GM18502 (cell line): Measurements from ENCODE around the gene DEXI.

Experiments
- ATAC-seq: cut with Tn5 transposase; IDR thresholded peaks from one replicate; pipeline ENCODE4 v1.9.1; 2021; ENCODE audit warnings: mild to moderate bottlenecking; ENCODE audit not compliant: unreplicated experiment, poor library complexity

The DEXI gene

GRCh38 chr16:10942352-10943063, at the start of gene DEXI:
TSS of gene DEXI (minus strand) at chr16:10942468. CDS start at chr16:10942005, 463 bp downstream.
- peak; percentile 69 for ATAC-seq

- no peak for ATAC-seq
Measured at GRCh38 chr16:10990378-10990777, 48.1 kb upstream of the DEXI start.

GRCh38 chr16:10989559-10989958, 47.3 kb upstream of the DEXI start:
- no peak for ATAC-seq

- no peak for ATAC-seq
Measured at GRCh38 chr16:10988879-10989278, 46.6 kb upstream of the DEXI start.

GRCh38 chr16:10988164-10988803, 46.0 kb upstream of the DEXI start:
- ATAC-seq = peak; percentile 63

- no peak for ATAC-seq
Measured at GRCh38 chr16:10987361-10988163, 45.3 kb upstream of the DEXI start.

GRCh38 chr16:10984509-10984908, 42.2 kb upstream of the DEXI start:
- ATAC-seq = no peak

- peak; percentile 26 for ATAC-seq
Measured at GRCh38 chr16:10983159-10983558, 40.9 kb upstream of the DEXI start.

- ATAC-seq = peak; percentile 45
Measured at GRCh38 chr16:10982465-10983150, 40.3 kb upstream of the DEXI start.

- ATAC-seq = peak; percentile 76
Measured at GRCh38 chr16:10981697-10982216, 39.5 kb upstream of the DEXI start.

GRCh38 chr16:10980813-10981212, 38.5 kb upstream of the DEXI start:
- ATAC-seq = no peak

GRCh38 chr16:10979717-10980601, 37.7 kb upstream of the DEXI start:
- no peak for ATAC-seq

- ATAC-seq = no peak
Measured at GRCh38 chr16:10978871-10979446, 36.7 kb upstream of the DEXI start.

- ATAC-seq = no peak
Measured at GRCh38 chr16:10978124-10978523, 35.9 kb upstream of the DEXI start.

GRCh38 chr16:10976634-10977033, 34.4 kb upstream of the DEXI start:
- no peak for ATAC-seq

GRCh38 chr16:10972819-10973464, 30.7 kb upstream of the DEXI start:
- no peak for ATAC-seq

GRCh38 chr16:10972108-10972818, 30.0 kb upstream of the DEXI start:
- no peak for ATAC-seq

GRCh38 chr16:10971560-10971961, 29.3 kb upstream of the DEXI start:
- ATAC-seq = no peak
